GM18520 (cell line): Measurements from ENCODE around the gene SYNJ1.

ENCODE experiments used
- ATAC-seq: cut with Tn5 transposase; IDR thresholded peaks from one replicate; pipeline ENCODE4 v1.9.1; 2021; ENCODE audit not compliant: unreplicated experiment

SYNJ1 gene

GRCh38 chr21:32735524-32735923, 7.7 kb upstream of the SYNJ1 start:
- no peak for ATAC-seq

GRCh38 chr21:32733990-32734613, 6.3 kb upstream of the SYNJ1 start:
- ATAC-seq = no peak

- no peak for ATAC-seq
These were observed 5.5 kb upstream of the SYNJ1 start for GRCh38 chr21:32733356-32733755.

GRCh38 chr21:32732544-32732943, 4.7 kb upstream of the SYNJ1 start:
- ATAC-seq = no peak

- ATAC-seq = no peak
These were observed 1.0 kb upstream of the SYNJ1 start for GRCh38 chr21:32728848-32729247.

- no peak for ATAC-seq
These were observed 635 bp upstream of the SYNJ1 start for GRCh38 chr21:32728456-32728839.

- no peak for ATAC-seq
These were observed 750 bp downstream of the SYNJ1 start for GRCh38 chr21:32726839-32727686.

- ATAC-seq = no peak
These were observed 8.7 kb downstream of the SYNJ1 start for GRCh38 chr21:32719085-32719484.

GRCh38 chr21:32717851-32718316, 9.9 kb downstream of the SYNJ1 start:
- no peak for ATAC-seq

GRCh38 chr21:32716486-32716885, 11.3 kb downstream of the SYNJ1 start:
- ATAC-seq = no peak

- no peak for ATAC-seq
These were observed 14.1 kb downstream of the SYNJ1 start for GRCh38 chr21:32713726-32714125.

GRCh38 chr21:32712641-32713040, 15.2 kb downstream of the SYNJ1 start:
- no peak for ATAC-seq

GRCh38 chr21:32712043-32712442, 15.8 kb downstream of the SYNJ1 start:
- ATAC-seq = peak; percentile 99

GRCh38 chr21:32710987-32711386, 16.8 kb downstream of the SYNJ1 start:
- ATAC-seq = no peak

GRCh38 chr21:32710069-32710784, 17.6 kb downstream of the SYNJ1 start:
- ATAC-seq = no peak

GRCh38 chr21:32708069-32708468, 19.7 kb downstream of the SYNJ1 start:
- no peak for ATAC-seq

GRCh38 chr21:32705901-32706300, 21.9 kb downstream of the SYNJ1 start:
- no peak for ATAC-seq

- no peak for ATAC-seq
These were observed 22.7 kb downstream of the SYNJ1 start for GRCh38 chr21:32705139-32705538.

GRCh38 chr21:32702702-32703101, 25.1 kb downstream of the SYNJ1 start:
- no peak for ATAC-seq

GRCh38 chr21:32698971-32699693, 28.7 kb downstream of the SYNJ1 start:
- ATAC-seq = no peak

- no peak for ATAC-seq
These were observed 29.5 kb downstream of the SYNJ1 start for GRCh38 chr21:32698286-32698685.
